Mesenchymal stem cell (in vitro differentiated cells and primary cell): ENCODE data around the gene EMX2.

Source experiments
- DNase-seq: peaks from one replicate; pipeline ENCODE4 v3.0.0-alpha.2; 2013
- H2AFZ ChIP-seq: one replicate; pipeline ENCODE4 v1.6.1; 2013; ENCODE audit warnings: low read depth, mild to moderate bottlenecking, control low read depth, inconsistent platforms, low read length, moderate library complexity
- H2AK5ac ChIP-seq: 2 replicates; pipeline ENCODE4 v1.6.1; 2013; ENCODE audit warnings: low read length, moderate library complexity, mild to moderate bottlenecking, inconsistent platforms; ENCODE audit not compliant: severe bottlenecking
- H2BK120ac ChIP-seq: one replicate; pipeline ENCODE4 v1.6.1; 2013; ENCODE audit warnings: low read depth, mild to moderate bottlenecking, inconsistent platforms, low read length, moderate library complexity
- H2BK12ac ChIP-seq, 2 experiments: one replicate each; pipeline ENCODE4 v1.6.1; 2013; ENCODE audit warnings: inconsistent platforms in 2 of 2, low read length in 2 of 2, mild to moderate bottlenecking in 2 of 2, moderate library complexity in 2 of 2, control low read depth in 1 of 2
- H2BK15ac ChIP-seq: one replicate; pipeline ENCODE4 v1.6.1; 2013; ENCODE audit warnings: mild to moderate bottlenecking, low read depth, inconsistent platforms; ENCODE audit not compliant: poor library complexity, severe bottlenecking
- H2BK5ac ChIP-seq: 2 replicates; pipeline ENCODE4 v1.6.1; 2013; ENCODE audit warnings: low read depth, mild to moderate bottlenecking, low read length, control low read depth, inconsistent platforms; ENCODE audit not compliant: poor library complexity, severe bottlenecking
- H3K14ac ChIP-seq, 2 experiments: one replicate each; pipeline ENCODE4 v1.6.1; 2013; ENCODE audit warnings: inconsistent platforms in 2 of 2, low read length in 2 of 2, control low read depth in 1 of 2, mild to moderate bottlenecking in 1 of 2, moderate library complexity in 1 of 2
- H3K18ac ChIP-seq, 2 experiments: one replicate each; pipeline ENCODE4 v1.6.1; 2013; ENCODE audit warnings: inconsistent platforms in 2 of 2, low read length in 2 of 2, control low read depth in 1 of 2, low read depth in 1 of 2, mild to moderate bottlenecking in 1 of 2
- H3K23ac ChIP-seq, 2 experiments: one replicate each; pipeline ENCODE4 v1.6.1; 2013; ENCODE audit warnings: inconsistent platforms in 2 of 2, low read length in 2 of 2, mild to moderate bottlenecking in 2 of 2, moderate library complexity in 2 of 2, control low read depth in 1 of 2
- H3K27ac ChIP-seq: 2 replicates; pipeline ENCODE4 v1.5.1; 2013; ENCODE audit warnings: mild to moderate bottlenecking, moderate library complexity, low read length, control low read depth, inconsistent platforms; ENCODE audit not compliant: poor library complexity, severe bottlenecking
- H3K27me3 ChIP-seq, 2 experiments: 2 replicates each; pipeline versions ENCODE4 v1.6.1 to v1.7.0; 2013; ENCODE audit warnings: low read length in 2 of 2, mild to moderate bottlenecking in 2 of 2, moderate library complexity in 2 of 2, control low read depth in 1 of 2, inconsistent platforms in 1 of 2; ENCODE audit not compliant: control insufficient read depth in 1 of 2, insufficient read depth in 1 of 2
- H3K36me3 ChIP-seq, 2 experiments: 2 replicates each; pipeline versions ENCODE4 v1.6.1 to v1.7.0; 2013; ENCODE audit warnings: low read length in 2 of 2, control low read depth in 1 of 2, inconsistent platforms in 1 of 2, low read depth in 1 of 2, mild to moderate bottlenecking in 1 of 2; ENCODE audit not compliant: insufficient read depth in 2 of 2, control insufficient read depth in 1 of 2
- H3K4ac ChIP-seq, 2 experiments: one replicate each; pipeline ENCODE4 v1.6.1; 2013; ENCODE audit warnings: inconsistent platforms in 2 of 2, low read length in 2 of 2, mild to moderate bottlenecking in 2 of 2, moderate library complexity in 2 of 2, control low read depth in 1 of 2, low read depth in 1 of 2
- H3K4me1 ChIP-seq: 2 replicates; pipeline ENCODE4 v1.6.1; 2013; ENCODE audit warnings: low read depth, low read length, control low read depth; ENCODE audit not compliant: control insufficient read depth, insufficient read depth
- H3K4me2 ChIP-seq: 2 replicates; pipeline ENCODE4 v1.6.1; 2013; ENCODE audit warnings: low read length, mild to moderate bottlenecking, inconsistent platforms; ENCODE audit not compliant: poor library complexity, severe bottlenecking
- H3K4me3 ChIP-seq, 2 experiments: 2 replicates each; pipeline versions ENCODE4 v1.5.1 to v1.7.0; 2013; ENCODE audit warnings: low read length in 2 of 2, mild to moderate bottlenecking in 2 of 2, control low read depth in 1 of 2, low read depth in 1 of 2; ENCODE audit not compliant: insufficient read depth in 1 of 2
- H3K79me1 ChIP-seq: replicated peaks from 2 replicates; pipeline ENCODE4 v1.6.1; 2013; ENCODE audit warnings: mild to moderate bottlenecking, control low read depth, low read length, inconsistent platforms; ENCODE audit not compliant: poor library complexity, severe bottlenecking
- H3K9ac ChIP-seq: 2 replicates; pipeline ENCODE4 v1.7.0; 2013; ENCODE audit warnings: mild to moderate bottlenecking, low read length, moderate library complexity
- H3K9me3 ChIP-seq: 2 replicates; pipeline ENCODE4 v1.7.0; 2013; ENCODE audit warnings: mild to moderate bottlenecking, low read length; ENCODE audit not compliant: control insufficient read depth
- H4K8ac ChIP-seq: one replicate; pipeline ENCODE4 v1.6.1; 2013; ENCODE audit warnings: inconsistent platforms, mild to moderate bottlenecking, low read length, moderate library complexity
- H4K91ac ChIP-seq: one replicate; pipeline ENCODE4 v1.6.1; 2013; ENCODE audit warnings: mild to moderate bottlenecking, low read length, inconsistent platforms
- WGBS: methylation state at CpG from one replicate; pipeline ENCODE4 v1.1.7; 2013; ENCODE audit warnings: mixed read lengths; 5-methylcytosine and 5-hydroxymethylcytosine counted together

Gene EMX2

GRCh38 chr10:117536866-117537435 lies 5.6 kb upstream of the EMX2 start:
- Histone ChIP-seq H3K36me3 (no peaks in the 10 kb centered on the region), H3K23ac (peak overlapping the region in 1 of 2 experiments; percentile 74), H2BK120ac (no peak overlapping the region), H4K8ac (no peak overlapping the region), H3K4me3 (peak overlapping the region in 1 of 2 experiments; percentile 68), H3K79me1 (no peaks in the 10 kb centered on the region), H3K27ac (no peak overlapping the region), H3K4me1 (peaks cover 23% of the 10 kb centered on the region), H2BK5ac (no peak overlapping the region), H3K9ac (peak overlapping the region; percentile 88), H4K91ac (no peak overlapping the region), H2BK15ac (no peak overlapping the region), H3K14ac (no peak overlapping the region), H3K18ac (no peak overlapping the region), H3K27me3 (peaks cover 0 to 100% of the 10 kb centered on the region in 2 experiments), H3K4ac (no peak overlapping the region), H3K9me3 (no peaks in the 10 kb centered on the region), H2AK5ac (no peak overlapping the region), H3K4me2 (no peak overlapping the region), H2AFZ (no peak overlapping the region), H2BK12ac (no peak overlapping the region)
- no peak for DNase-seq
- 2% methylated on average over 34 of the region's 40 CpGs for WGBS

DNA sequence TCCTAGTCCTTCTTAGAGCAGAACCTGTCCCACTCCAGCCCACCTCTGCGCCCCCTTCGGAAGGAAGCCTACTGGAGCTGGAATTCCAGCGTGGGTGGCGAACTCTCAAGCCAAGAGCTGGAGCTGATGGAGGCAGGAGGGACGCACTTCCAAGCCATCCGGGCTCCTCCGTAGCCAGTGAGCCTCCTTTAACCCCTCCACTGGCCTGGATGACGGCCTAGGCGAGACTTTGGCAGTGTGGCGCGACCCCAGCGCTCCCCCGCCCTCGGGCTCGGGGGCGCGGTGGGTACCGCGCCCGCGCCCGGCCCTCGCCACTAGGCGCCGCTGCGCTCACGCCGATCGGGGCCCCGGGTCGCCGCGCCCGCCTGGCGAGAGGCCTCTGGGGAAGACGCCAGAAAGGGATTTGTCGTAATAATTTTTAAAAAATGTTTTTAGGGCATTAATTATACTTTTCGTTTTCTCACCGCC lies 5.1 kb upstream of the EMX2 start:
- H4K91ac ChIP-seq, result no peak overlapping the region
- H3K4me3 ChIP-seq, result peak overlapping the region in 1 of 2 experiments; percentile 68
- no peak overlapping the region for H3K23ac ChIP-seq
- H3K27me3 ChIP-seq, result peaks cover 0 to 100% of the 10 kb centered on the region in 2 experiments
- no peak overlapping the region for H2AK5ac ChIP-seq
- H3K4ac ChIP-seq, result no peak overlapping the region
- H3K9me3 ChIP-seq, result no peaks in the 10 kb centered on the region
- no peak overlapping the region for H2AFZ ChIP-seq
- H2BK12ac ChIP-seq, result no peak overlapping the region
- no peaks in the 10 kb centered on the region for H3K36me3 ChIP-seq
- 4% methylated on average over 27 of the region's 39 CpGs for WGBS
- no peaks in the 10 kb centered on the region for H3K79me1 ChIP-seq
- no peak overlapping the region for H2BK15ac ChIP-seq
- no peak overlapping the region for H3K4me2 ChIP-seq
- peaks cover 28% of the 10 kb centered on the region for H3K4me1 ChIP-seq
- H3K14ac ChIP-seq, result no peak overlapping the region
- H2BK120ac ChIP-seq, result no peak overlapping the region
- H3K9ac ChIP-seq, result peak overlapping the region; percentile 88
- no peak overlapping the region for H2BK5ac ChIP-seq
- H3K18ac ChIP-seq, result no peak overlapping the region
- no peak overlapping the region for H3K27ac ChIP-seq
- H4K8ac ChIP-seq, result no peak overlapping the region
- DNase-seq, result no peak

DNA sequence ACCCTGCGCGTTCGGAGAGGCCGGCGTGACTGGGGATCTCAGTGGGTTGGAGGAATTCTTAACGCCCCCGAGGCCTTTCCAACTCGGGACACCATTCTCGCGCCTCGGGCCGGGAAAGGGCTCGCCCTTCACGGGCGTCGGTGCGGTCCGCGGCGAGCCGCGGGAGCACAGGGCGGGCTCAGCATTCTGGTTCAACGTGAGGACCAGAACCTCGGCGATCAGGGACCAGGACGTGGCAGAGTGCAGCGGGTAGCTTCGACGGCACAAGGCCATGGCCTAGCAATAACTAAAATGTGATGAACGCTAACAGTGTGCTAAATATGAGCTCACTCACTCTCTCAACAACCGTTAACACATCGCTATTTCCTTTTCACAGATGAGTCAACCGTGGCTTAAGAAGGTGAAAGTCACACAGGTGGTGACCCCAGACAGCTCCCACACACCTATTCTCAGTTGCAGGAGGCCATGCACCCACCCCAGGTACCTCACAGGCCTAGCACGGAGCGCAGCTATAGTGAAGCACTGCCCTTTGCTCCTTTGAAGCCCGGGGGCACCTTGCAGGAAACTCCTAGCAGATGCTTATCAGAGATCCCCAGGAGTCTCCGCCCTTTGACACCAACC lies 4.5 kb upstream of the EMX2 start:
- H3K27me3 ChIP-seq, result peaks cover 0 to 99% of the 10 kb centered on the region in 2 experiments
- H3K23ac ChIP-seq, result no peak overlapping the region
- no peak overlapping the region for H2BK5ac ChIP-seq
- no peaks in the 10 kb centered on the region for H3K9me3 ChIP-seq
- no peak overlapping the region for H4K8ac ChIP-seq
- H3K4me1 ChIP-seq, result peaks cover 31% of the 10 kb centered on the region
- peak overlapping the region; percentile 12 for H3K4me2 ChIP-seq
- 12% methylated on average over 36 of the region's 38 CpGs for WGBS
- no peak overlapping the region for H2BK120ac ChIP-seq
- H2AK5ac ChIP-seq, result no peak overlapping the region
- no peak overlapping the region for H2BK12ac ChIP-seq
- no peak overlapping the region for H3K14ac ChIP-seq
- H3K4ac ChIP-seq, result no peak overlapping the region
- no peak for DNase-seq
- H3K27ac ChIP-seq, result no peak overlapping the region
- no peaks in the 10 kb centered on the region for H3K36me3 ChIP-seq
- H2BK15ac ChIP-seq, result no peak overlapping the region
- H3K18ac ChIP-seq, result no peak overlapping the region
- H3K4me3 ChIP-seq, result peak overlapping the region in 1 of 2 experiments; percentile 68
- peak overlapping the region; percentile 88 for H3K9ac ChIP-seq
- no peak overlapping the region for H4K91ac ChIP-seq
- H3K79me1 ChIP-seq, result no peaks in the 10 kb centered on the region
- H2AFZ ChIP-seq, result no peak overlapping the region

GRCh38 chr10:117539361-117539773 lies 3.2 kb upstream of the EMX2 start:
- DNase-seq, result no peak
- Histone ChIP-seq H3K27me3 (peaks cover 0 to 99% of the 10 kb centered on the region in 2 experiments), H3K4me3 (no peak overlapping the region), H2BK12ac (no peak overlapping the region), H3K79me1 (no peaks in the 10 kb centered on the region), H3K4ac (no peak overlapping the region), H4K91ac (no peak overlapping the region), H4K8ac (no peak overlapping the region), H2AFZ (no peak overlapping the region), H3K4me1 (peaks cover 40% of the 10 kb centered on the region), H2BK120ac (no peak overlapping the region), H3K23ac (no peak overlapping the region), H3K4me2 (no peak overlapping the region), H3K18ac (no peak overlapping the region), H3K9me3 (no peaks in the 10 kb centered on the region), H3K9ac (peak overlapping the region; percentile 100), H3K27ac (no peak overlapping the region), H2BK5ac (no peak overlapping the region), H3K36me3 (no peaks in the 10 kb centered on the region), H2AK5ac (no peak overlapping the region), H3K14ac (no peak overlapping the region), H2BK15ac (no peak overlapping the region)
- 16% methylated on average over 9 of the region's 9 CpGs for whole genome bisulfite sequencing
